SK-N-SH treated with all-trans-retinoic acid at 6 μM for 48 hours (cell line): ENCODE data around the gene OR51B5.

Experiments
- ATAC-seq: fragments of 200-7000 bp; cut with Tn5 transposase; 3 replicates; pipeline ENCODE4 v1.9.1; 2020; ENCODE audit warnings: mild to moderate bottlenecking, moderate library complexity
- ARNTL ChIP-seq: fragments of 450-650 bp; formaldehyde crosslinking; IDR thresholded peaks from 2 replicates; pipeline ENCODE4 v1.5.0; 2020; ENCODE audit warnings: low read depth, mild to moderate bottlenecking, moderate library complexity, borderline replicate concordance
- BACH2 ChIP-seq: fragments of 250-450 bp; sonication (Bioruptor Pico); IDR thresholded peaks from 2 replicates; pipeline ENCODE4 v1.9.0; 2021; ENCODE audit warnings: mild to moderate bottlenecking, borderline replicate concordance
- CSDC2 ChIP-seq: fragments of 250-450 bp; sonication (Bioruptor Pico); IDR thresholded peaks from 2 replicates; pipeline ENCODE4 v1.5.0; 2020; ENCODE audit warnings: mild to moderate bottlenecking, moderate library complexity
- ESRRG ChIP-seq: fragments of 250-450 bp; sonication (Bioruptor Pico); IDR thresholded peaks from 2 replicates; pipeline ENCODE4 v1.6.1; 2021; ENCODE audit warnings: mild to moderate bottlenecking
- GLIS3 ChIP-seq: fragments of 250-450 bp; sonication (Bioruptor Pico); IDR thresholded peaks from 2 replicates; pipeline ENCODE4 v1.5.0; 2020; ENCODE audit warnings: mild to moderate bottlenecking, moderate library complexity
- ISL1 ChIP-seq: fragments of 250-450 bp; sonication (Bioruptor Pico); IDR thresholded peaks from 2 replicates; pipeline ENCODE4 v2.1.2; 2022; ENCODE audit warnings: mild to moderate bottlenecking, moderate library complexity
- OSR1 ChIP-seq: fragments of 250-450 bp; sonication (Bioruptor Pico); IDR thresholded peaks from 2 replicates; pipeline ENCODE4 v1.8.0; 2022; ENCODE audit warnings: moderate library complexity, mild to moderate bottlenecking, inconsistent platforms
- POU6F1 ChIP-seq: fragments of 250-450 bp; sonication (Bioruptor Pico); IDR thresholded peaks from 2 replicates; pipeline ENCODE4 v1.8.0; 2021; ENCODE audit warnings: low read depth, mild to moderate bottlenecking, moderate library complexity, borderline replicate concordance
- PPARA ChIP-seq: fragments of 250-450 bp; sonication (Bioruptor Pico); IDR thresholded peaks from 2 replicates; pipeline ENCODE4 v1.5.0; 2020; ENCODE audit warnings: mild to moderate bottlenecking, borderline replicate concordance
- RARB ChIP-seq: fragments of 250-450 bp; sonication (Bioruptor Pico); IDR thresholded peaks from 2 replicates; pipeline ENCODE4 v1.8.0; 2021; ENCODE audit warnings: mild to moderate bottlenecking, moderate library complexity
- SNAI2 ChIP-seq: fragments of 250-450 bp; sonication (Bioruptor Pico); IDR thresholded peaks from 2 replicates; pipeline ENCODE4 v1.5.0; 2020; ENCODE audit warnings: mild to moderate bottlenecking, moderate library complexity
- TCF4 ChIP-seq: fragments of 250-450 bp; sonication (Bioruptor Pico); IDR thresholded peaks from 2 replicates; pipeline ENCODE4 v1.8.0; 2021; ENCODE audit warnings: mild to moderate bottlenecking, moderate library complexity, borderline replicate concordance
- TOX ChIP-seq: fragments of 250-450 bp; sonication (Bioruptor Pico); IDR thresholded peaks from 2 replicates; pipeline ENCODE4 v1.8.0; 2021; ENCODE audit warnings: mild to moderate bottlenecking, moderate library complexity, borderline replicate concordance
- TSHZ2 ChIP-seq: fragments of 250-450 bp; sonication (Bioruptor Pico); IDR thresholded peaks from 2 replicates; pipeline ENCODE4 v1.5.0; 2020; ENCODE audit warnings: mild to moderate bottlenecking, moderate library complexity
- ZC3H10 ChIP-seq: fragments of 250-450 bp; sonication (Bioruptor Pico); IDR thresholded peaks from 2 replicates; pipeline ENCODE4 v1.5.1; 2021; ENCODE audit warnings: mild to moderate bottlenecking, moderate library complexity
- ZFP3 ChIP-seq: fragments of 250-450 bp; sonication (Bioruptor Pico); IDR thresholded peaks from 2 replicates; pipeline ENCODE4 v1.5.0; 2020; ENCODE audit warnings: mild to moderate bottlenecking, moderate library complexity
- ZNF565 ChIP-seq: fragments of 450-650 bp; formaldehyde crosslinking; conservative IDR thresholded peaks from 2 replicates; pipeline ENCODE4 v1.5.0; 2020; ENCODE audit warnings: low read depth, mild to moderate bottlenecking, moderate library complexity
- ZNF70 ChIP-seq: fragments of 450-650 bp; formaldehyde crosslinking; IDR thresholded peaks from 2 replicates; pipeline ENCODE4 v1.5.0; 2020; ENCODE audit warnings: mild to moderate bottlenecking, moderate library complexity
- ZNF8 ChIP-seq: fragments of 450-650 bp; formaldehyde crosslinking; IDR thresholded peaks from 2 replicates; pipeline ENCODE4 v1.5.0; 2020; ENCODE audit warnings: mild to moderate bottlenecking, moderate library complexity
- TF ChIP-seq, protein P1 (sequence below): fragments of 250-450 bp; sonication (Bioruptor Pico); IDR thresholded peaks from 2 replicates; pipeline ENCODE4 v1.5.1; 2020; ENCODE audit warnings: low read depth, mild to moderate bottlenecking, moderate library complexity
- TF ChIP-seq, protein P2 (sequence below): fragments of 250-450 bp; sonication (Bioruptor Pico); IDR thresholded peaks from 2 replicates; pipeline ENCODE4 v1.8.0; 2020; ENCODE audit warnings: mild to moderate bottlenecking, moderate library complexity, borderline replicate concordance

Gene OR51B5

DNA sequence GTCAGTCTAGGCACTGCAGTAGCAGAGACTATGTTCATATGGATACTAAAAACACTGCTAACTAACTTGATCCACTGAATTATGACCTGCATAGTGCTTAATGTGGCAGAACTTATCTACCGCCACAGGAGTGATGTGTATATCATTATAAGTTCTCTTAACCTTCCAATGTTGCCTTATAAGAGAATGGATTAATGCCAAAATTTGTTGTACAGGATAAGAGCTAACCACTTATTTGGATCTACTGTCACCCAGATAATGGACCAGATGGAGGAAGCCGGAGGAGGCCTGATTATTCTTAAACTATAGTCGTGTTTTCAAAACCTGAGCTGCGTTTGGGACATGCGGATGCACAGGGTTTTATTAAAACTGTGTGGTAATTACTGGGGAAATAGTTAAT lies 39.7 kb downstream of the OR51B5 start:
- ATAC-seq = no peak
- TF ChIP-seq GLIS3 (CRISPR knock-in tag) (no peak), ZNF565 (CRISPR knock-in tag) (no peak), PPARA (CRISPR knock-in tag) (no peak), ESRRG (no peak), ZNF70 (CRISPR knock-in tag) (no peak), TSHZ2 (no peak), TOX (no peak), ISL1 (CRISPR knock-in tag) (no peak)

DNA sequence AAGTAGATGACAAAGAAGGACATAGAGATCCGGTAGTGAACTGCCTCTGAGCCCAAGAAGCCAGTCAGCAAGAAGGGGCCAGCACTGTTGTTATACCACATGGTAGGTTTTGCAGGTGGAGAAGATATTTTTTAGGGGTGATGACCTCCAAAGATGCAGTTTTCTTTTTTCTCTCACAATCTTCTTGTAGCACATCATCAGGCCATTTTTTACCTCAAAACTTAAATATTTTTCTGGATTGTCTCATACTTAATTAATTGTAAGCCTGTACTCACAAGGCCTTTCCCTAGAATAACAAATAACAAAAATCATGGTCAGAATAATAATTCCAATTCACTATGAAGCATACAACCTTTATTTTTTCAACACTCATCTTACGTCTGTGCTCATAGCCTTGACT lies 41.5 kb downstream of the OR51B5 start, which contains the start of gene OR51B4:
Gene OR51B4 (minus strand): TSS at position 101 of the 400 bp plus-strand sequence. CDS start 0 bp downstream, at position 101.
- no peak for ATAC-seq
- TF ChIP-seq, protein P1, sequence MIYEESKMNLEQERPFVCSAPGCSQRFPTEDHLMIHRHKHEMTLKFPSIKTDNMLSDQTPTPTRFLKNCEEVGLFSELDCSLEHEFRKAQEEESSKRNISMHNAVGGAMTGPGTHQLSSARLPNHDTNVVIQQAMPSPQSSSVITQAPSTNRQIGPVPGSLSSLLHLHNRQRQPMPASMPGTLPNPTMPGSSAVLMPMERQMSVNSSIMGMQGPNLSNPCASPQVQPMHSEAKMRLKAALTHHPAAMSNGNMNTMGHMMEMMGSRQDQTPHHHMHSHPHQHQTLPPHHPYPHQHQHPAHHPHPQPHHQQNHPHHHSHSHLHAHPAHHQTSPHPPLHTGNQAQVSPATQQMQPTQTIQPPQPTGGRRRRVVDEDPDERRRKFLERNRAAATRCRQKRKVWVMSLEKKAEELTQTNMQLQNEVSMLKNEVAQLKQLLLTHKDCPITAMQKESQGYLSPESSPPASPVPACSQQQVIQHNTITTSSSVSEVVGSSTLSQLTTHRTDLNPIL = no peak
- TF ChIP-seq ZNF70 (CRISPR knock-in tag) (no peak), TOX (no peak), CSDC2 (CRISPR knock-in tag) (no peak), BACH2 (no peak), ESRRG (no peak), ZNF565 (CRISPR knock-in tag) (no peak), ZFP3 (CRISPR knock-in tag) (no peak), TCF4 (CRISPR knock-in tag) (no peak), ARNTL (CRISPR knock-in tag) (no peak), ZNF8 (CRISPR knock-in tag) (no peak), OSR1 (CRISPR knock-in tag) (no peak), ISL1 (CRISPR knock-in tag) (no peak), RARB (no peak), ZC3H10 (CRISPR knock-in tag) (no peak)
- TF ChIP-seq, protein P2, sequence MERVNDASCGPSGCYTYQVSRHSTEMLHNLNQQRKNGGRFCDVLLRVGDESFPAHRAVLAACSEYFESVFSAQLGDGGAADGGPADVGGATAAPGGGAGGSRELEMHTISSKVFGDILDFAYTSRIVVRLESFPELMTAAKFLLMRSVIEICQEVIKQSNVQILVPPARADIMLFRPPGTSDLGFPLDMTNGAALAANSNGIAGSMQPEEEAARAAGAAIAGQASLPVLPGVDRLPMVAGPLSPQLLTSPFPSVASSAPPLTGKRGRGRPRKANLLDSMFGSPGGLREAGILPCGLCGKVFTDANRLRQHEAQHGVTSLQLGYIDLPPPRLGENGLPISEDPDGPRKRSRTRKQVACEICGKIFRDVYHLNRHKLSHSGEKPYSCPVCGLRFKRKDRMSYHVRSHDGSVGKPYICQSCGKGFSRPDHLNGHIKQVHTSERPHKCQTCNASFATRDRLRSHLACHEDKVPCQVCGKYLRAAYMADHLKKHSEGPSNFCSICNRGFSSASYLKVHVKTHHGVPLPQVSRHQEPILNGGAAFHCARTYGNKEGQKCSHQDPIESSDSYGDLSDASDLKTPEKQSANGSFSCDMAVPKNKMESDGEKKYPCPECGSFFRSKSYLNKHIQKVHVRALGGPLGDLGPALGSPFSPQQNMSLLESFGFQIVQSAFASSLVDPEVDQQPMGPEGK (CRISPR knock-in tag) = no peak

- ATAC-seq = no peak
- TF ChIP-seq ZNF8 (CRISPR knock-in tag) (no peak), GLIS3 (CRISPR knock-in tag) (no peak), OSR1 (CRISPR knock-in tag) (no peak), RARB (no peak), ZFP3 (CRISPR knock-in tag) (no peak), SNAI2 (CRISPR knock-in tag) (no peak), ARNTL (CRISPR knock-in tag) (no peak), POU6F1 (CRISPR knock-in tag) (no peak), ISL1 (CRISPR knock-in tag) (no peak)
- TF ChIP-seq, protein P2 (CRISPR knock-in tag) = no peak
- TF ChIP-seq, all 23 proteins: peak for 0
Observed at GRCh38 chr11:5300251-5300650, 43.1 kb downstream of the OR51B5 start.
